WTC11 (cell line): ENCODE measurements around the gene COPZ1.

Source experiments
- CBFB ChIP-seq: sonication (generic); formaldehyde crosslinking; IDR thresholded peaks from 2 replicates; pipeline ENCODE4 v1.8.1; 2022; ENCODE audit warnings: mild to moderate bottlenecking, low read depth, missing genetic modification reagents
- CTCF ChIP-seq: fragments of 200-600 bp; IDR thresholded peaks from 2 replicates; pipeline ENCODE4 v1.8.0; 2022; ENCODE audit warnings: antibody characterized with exemption
- FOXP4 ChIP-seq: sonication (generic); formaldehyde crosslinking; IDR thresholded peaks from 2 replicates; pipeline ENCODE4 v1.8.0; 2022; ENCODE audit warnings: mild to moderate bottlenecking, missing genetic modification reagents
- ZNF671 ChIP-seq: fragments of 250-450 bp; sonication (Bioruptor Pico); IDR thresholded peaks from 2 replicates; pipeline ENCODE4 v1.8.0; 2021; ENCODE audit warnings: mild to moderate bottlenecking

- TF ChIP-seq CTCF: no peak
- no peak for TF ChIP-seq FOXP4 (CRISPR knock-in tag)
- TF ChIP-seq CBFB (CRISPR knock-in tag): no peak
- TF ChIP-seq ZNF671: no peak
These were observed 68.8 kb downstream of the COPZ1 start for GRCh38 chr12:54393743-54394142.
